T-helper 1 cell treated with Interleukin-12 subunit alpha and Interleukin-12 subunit beta and Interleukin-4 antibody, amounts not matched to agents 30 μg/mL and 1 μg/mL, for 36 hours (primary cell): Measurements from ENCODE around the gene PTPRN2.
"Not testable (repeated sequence)": the region's sequence is repeated elsewhere in the genome, so short reads cannot be mapped to it uniquely, and the experiment has no call there.

ENCODE experiments used
- H3K27ac Mint-ChIP-seq: one replicate; pipeline ENCODE4 v1.8.0; 2021; ENCODE audit warnings: mild to moderate bottlenecking, mixed read lengths
- H3K27me3 Mint-ChIP-seq: one replicate; pipeline ENCODE4 v1.8.0; 2021; ENCODE audit warnings: low read depth, mixed read lengths
- H3K36me3 Mint-ChIP-seq: one replicate; pipeline ENCODE4 v1.8.0; 2021; ENCODE audit warnings: low read depth, mixed read lengths
- H3K4me1 Mint-ChIP-seq: one replicate; pipeline ENCODE4 v1.8.0; 2021; ENCODE audit warnings: low read depth, mixed read lengths
- H3K4me3 Mint-ChIP-seq: one replicate; pipeline ENCODE4 v1.8.0; 2021; ENCODE audit warnings: mild to moderate bottlenecking, moderate library complexity, mixed read lengths
- H3K9me3 Mint-ChIP-seq: one replicate; pipeline ENCODE4 v1.8.0; 2021; ENCODE audit warnings: mixed read lengths

Gene PTPRN2

DNA sequence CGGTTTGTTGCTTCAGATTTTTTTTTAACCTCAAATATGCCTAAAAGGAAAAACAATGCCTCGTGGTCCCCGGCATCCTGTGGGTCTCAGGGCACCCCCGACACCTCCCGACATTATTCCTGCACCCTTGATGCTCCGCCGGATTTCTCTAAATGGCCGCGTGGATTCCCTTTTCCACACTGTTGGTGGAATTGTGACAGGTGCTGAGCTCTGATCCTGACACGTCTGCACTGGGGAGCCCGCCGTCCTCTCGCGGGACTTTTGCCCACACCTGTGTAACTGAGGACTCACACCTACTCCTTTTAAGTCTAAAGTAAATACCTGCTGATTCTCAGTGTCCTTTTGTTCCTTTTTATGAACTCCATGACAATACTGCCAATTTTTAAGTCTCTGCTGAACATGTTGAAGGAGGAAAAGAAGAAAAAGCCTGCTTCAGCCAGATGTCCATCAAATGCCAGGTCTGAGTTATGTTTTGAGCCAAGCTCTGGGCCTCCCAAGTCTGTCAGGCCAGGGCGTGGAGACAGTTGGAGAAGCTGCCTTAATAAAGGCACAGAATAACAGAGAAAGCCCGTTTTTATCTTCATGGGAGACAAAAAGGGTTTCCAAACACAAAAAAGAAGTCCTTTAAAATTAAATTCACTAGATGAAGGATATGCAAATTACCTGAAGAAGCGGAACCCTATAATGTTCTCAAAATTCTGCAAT, 682.6 kb downstream of the PTPRN2 start:
- Mint-ChIP-seq H3K36me3 (no peaks in the 10 kb centered on the region), H3K4me3 (no peak overlapping the region), H3K27ac (no peak overlapping the region), H3K4me1 (no peaks in the 10 kb centered on the region), H3K9me3 (no peaks in the 10 kb centered on the region), H3K27me3 (no peaks in the 10 kb centered on the region)

GRCh38 chr7:157904211-157904865, 683.3 kb downstream of the PTPRN2 start:
- Mint-ChIP-seq H3K4me1 (no peaks in the 10 kb centered on the region), H3K27me3 (no peaks in the 10 kb centered on the region), H3K27ac (no peak overlapping the region), H3K36me3 (no peaks in the 10 kb centered on the region), H3K9me3 (no peaks in the 10 kb centered on the region), H3K4me3 (no peak overlapping the region)

DNA sequence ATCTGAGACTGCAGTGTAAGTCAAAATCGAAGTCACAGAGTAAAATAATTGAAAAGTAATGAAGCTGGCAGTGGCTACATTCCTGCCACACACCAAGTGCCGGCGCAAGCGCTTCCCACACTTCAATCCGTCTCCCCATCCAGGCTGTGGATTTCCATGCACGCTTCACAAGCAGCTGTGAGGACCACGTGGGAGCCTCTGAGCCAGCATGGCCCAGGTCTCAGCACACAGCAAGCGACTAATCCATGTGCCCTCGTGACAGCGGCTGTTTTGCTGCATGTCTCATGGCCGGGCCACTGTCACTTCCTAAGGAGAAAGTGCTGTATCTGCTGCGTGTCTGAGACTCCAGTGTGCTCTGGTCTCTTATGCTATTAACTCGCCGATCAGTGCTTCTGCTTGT, 683.9 kb downstream of the PTPRN2 start:
- no peaks in the 10 kb centered on the region for H3K27me3 Mint-ChIP-seq
- H3K27ac Mint-ChIP-seq: no peak overlapping the region
- H3K4me1 Mint-ChIP-seq: no peaks in the 10 kb centered on the region
- H3K4me3 Mint-ChIP-seq: no peak overlapping the region
- no peaks in the 10 kb centered on the region for H3K9me3 Mint-ChIP-seq
- no peaks in the 10 kb centered on the region for H3K36me3 Mint-ChIP-seq

DNA sequence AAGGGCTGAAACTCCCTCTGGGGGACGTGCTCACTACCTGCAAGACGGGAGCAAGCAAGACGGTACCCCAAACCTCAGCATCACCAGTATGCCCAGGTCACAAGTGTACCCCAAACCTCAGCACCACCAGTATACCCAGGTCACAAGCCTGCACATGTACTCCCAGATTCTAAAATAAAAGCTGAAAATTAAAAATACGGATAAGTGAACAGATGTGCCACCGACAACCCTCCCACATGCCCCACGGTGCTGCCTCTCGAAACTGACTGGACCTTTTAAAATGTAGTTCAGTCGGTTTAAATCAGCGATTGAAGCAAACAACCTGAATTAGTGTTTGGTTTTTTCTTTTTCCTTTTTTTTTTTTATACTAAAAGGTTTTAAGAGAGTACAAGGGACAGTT, 684.3 kb downstream of the PTPRN2 start:
- H3K9me3 Mint-ChIP-seq: no peaks in the 10 kb centered on the region
- H3K4me3 Mint-ChIP-seq: no peak overlapping the region
- H3K36me3 Mint-ChIP-seq: no peaks in the 10 kb centered on the region
- H3K4me1 Mint-ChIP-seq: no peaks in the 10 kb centered on the region
- H3K27ac Mint-ChIP-seq: no peak overlapping the region
- no peaks in the 10 kb centered on the region for H3K27me3 Mint-ChIP-seq

DNA sequence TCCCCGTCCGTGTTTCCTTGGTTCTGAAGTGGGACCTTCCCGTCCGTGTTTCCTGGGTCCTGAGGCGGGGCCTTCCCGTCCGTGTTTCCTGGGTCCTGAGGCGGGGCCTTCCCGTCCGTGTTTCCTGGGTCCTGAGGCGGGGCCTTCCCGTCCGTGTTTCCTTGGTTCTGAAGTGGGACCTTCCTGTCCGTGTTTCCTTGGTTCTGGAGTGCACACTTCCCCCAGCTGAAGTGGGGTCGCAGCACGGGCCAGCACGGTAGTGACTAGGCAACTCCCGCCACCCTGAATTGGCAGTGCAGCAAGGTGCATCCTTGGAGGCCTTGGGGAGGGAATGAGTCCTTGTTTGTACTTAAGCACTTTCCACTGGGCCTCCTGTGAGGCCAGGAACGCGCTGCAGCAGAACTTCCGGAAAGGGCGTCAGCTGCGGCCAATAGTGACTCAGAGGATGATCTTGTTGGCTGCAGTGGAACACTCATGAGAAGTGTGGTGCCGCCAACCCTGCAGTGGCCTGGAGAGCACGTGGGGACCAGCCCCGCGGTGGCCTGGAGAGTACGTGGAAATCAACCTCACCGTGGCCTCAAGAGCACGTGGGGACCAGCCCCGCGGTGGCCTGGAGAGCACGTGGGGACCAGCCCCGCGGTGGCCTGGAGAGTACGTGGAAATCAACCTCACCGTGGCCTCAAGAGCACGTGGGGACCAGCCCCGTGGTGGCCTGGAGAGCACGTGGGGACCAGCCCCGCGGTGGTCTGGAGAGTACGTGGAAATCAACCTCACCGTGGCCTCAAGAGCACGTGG, 685.6 kb downstream of the PTPRN2 start:
- H3K4me1 Mint-ChIP-seq, H3K27me3 Mint-ChIP-seq, H3K9me3 Mint-ChIP-seq, H3K27ac Mint-ChIP-seq, H3K4me3 Mint-ChIP-seq, H3K36me3 Mint-ChIP-seq: not testable (repeated sequence)

DNA sequence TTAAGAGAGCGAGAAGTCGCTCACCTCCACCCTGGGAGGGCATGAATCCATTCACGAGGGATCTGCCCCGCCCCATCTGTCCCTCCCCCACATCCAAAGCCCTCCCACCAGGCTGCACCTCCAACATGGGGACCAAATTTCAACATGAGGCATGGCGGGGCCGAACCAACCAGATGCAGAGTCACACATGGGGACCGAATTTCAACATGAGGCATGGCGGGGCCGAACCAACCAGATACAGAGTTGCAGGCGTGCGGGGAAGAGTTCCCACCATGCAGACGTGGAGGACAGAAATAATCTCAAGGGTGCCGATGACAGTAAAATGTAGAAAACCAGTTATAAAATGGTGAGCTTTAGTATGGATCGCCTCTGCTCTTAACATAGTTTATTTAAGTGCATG, 686.5 kb downstream of the PTPRN2 start:
- H3K4me1 Mint-ChIP-seq: no peaks in the 10 kb centered on the region
- no peaks in the 10 kb centered on the region for H3K36me3 Mint-ChIP-seq
- no peak overlapping the region for H3K4me3 Mint-ChIP-seq
- no peaks in the 10 kb centered on the region for H3K27me3 Mint-ChIP-seq
- no peak overlapping the region for H3K27ac Mint-ChIP-seq
- H3K9me3 Mint-ChIP-seq: no peaks in the 10 kb centered on the region

GRCh38 chr7:157900556-157900955, 687.1 kb downstream of the PTPRN2 start:
- H3K27ac Mint-ChIP-seq: no peak overlapping the region
- no peaks in the 10 kb centered on the region for H3K27me3 Mint-ChIP-seq
- no peak overlapping the region for H3K4me3 Mint-ChIP-seq
- H3K36me3 Mint-ChIP-seq: no peaks in the 10 kb centered on the region
- no peaks in the 10 kb centered on the region for H3K4me1 Mint-ChIP-seq
- no peaks in the 10 kb centered on the region for H3K9me3 Mint-ChIP-seq

GRCh38 chr7:157900011-157900410, 687.6 kb downstream of the PTPRN2 start:
- Mint-ChIP-seq H3K4me1 (no peaks in the 10 kb centered on the region), H3K4me3 (no peak overlapping the region), H3K9me3 (no peaks in the 10 kb centered on the region), H3K27ac (no peak overlapping the region), H3K36me3 (no peaks in the 10 kb centered on the region), H3K27me3 (no peaks in the 10 kb centered on the region)

- no peaks in the 10 kb centered on the region for H3K36me3 Mint-ChIP-seq
- no peak overlapping the region for H3K27ac Mint-ChIP-seq
- no peaks in the 10 kb centered on the region for H3K27me3 Mint-ChIP-seq
- no peaks in the 10 kb centered on the region for H3K4me1 Mint-ChIP-seq
- no peak overlapping the region for H3K4me3 Mint-ChIP-seq
- no peaks in the 10 kb centered on the region for H3K9me3 Mint-ChIP-seq
Measured at GRCh38 chr7:157898802-157899505, 688.7 kb downstream of the PTPRN2 start.

GRCh38 chr7:157898261-157898660, 689.4 kb downstream of the PTPRN2 start:
- H3K4me3 Mint-ChIP-seq: no peak overlapping the region
- H3K27me3 Mint-ChIP-seq: no peaks in the 10 kb centered on the region
- no peaks in the 10 kb centered on the region for H3K36me3 Mint-ChIP-seq
- H3K4me1 Mint-ChIP-seq: no peaks in the 10 kb centered on the region
- no peaks in the 10 kb centered on the region for H3K9me3 Mint-ChIP-seq
- H3K27ac Mint-ChIP-seq: no peak overlapping the region

- H3K27ac Mint-ChIP-seq: no peak overlapping the region
- H3K36me3 Mint-ChIP-seq: no peaks in the 10 kb centered on the region
Measured at GRCh38 chr7:157897681-157898080, 689.9 kb downstream of the PTPRN2 start.

DNA sequence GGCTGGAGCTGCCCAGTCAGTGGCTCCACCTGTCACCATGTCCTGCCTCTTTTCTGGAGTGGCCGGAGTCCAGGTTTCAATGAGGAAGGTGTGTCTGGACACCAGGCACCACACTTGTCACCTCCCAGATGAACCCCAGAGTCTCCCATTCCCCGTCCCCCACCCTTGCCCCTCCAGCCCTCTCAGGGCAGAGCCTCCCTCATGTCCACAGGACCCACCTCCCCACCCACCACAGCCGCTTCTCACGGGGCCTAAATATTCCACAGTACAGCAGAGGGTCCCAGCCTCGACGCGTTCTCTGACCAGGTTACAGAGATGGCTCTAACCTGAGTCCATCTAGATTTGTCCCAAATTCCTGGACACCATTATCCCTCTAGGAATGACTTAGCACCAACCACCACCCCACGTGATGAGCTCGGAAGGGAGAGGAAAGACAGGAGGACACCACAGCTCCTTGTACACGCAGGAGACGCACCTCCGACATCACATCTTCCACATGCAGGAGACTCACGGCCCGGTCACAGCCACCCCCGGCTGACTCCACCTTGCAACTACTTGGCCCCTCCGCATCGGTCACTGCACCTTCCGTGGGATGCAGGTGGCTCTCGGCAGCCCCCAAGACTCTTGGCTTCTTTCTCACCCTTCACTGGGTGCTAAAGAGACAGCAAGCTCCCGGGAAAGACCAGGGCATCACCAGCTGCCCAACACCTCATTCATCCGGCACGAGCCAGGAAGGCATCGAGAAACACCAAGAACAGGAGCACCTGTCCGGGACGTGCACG, 690.7 kb downstream of the PTPRN2 start:
- H3K36me3 Mint-ChIP-seq: no peaks in the 10 kb centered on the region
- no peak overlapping the region for H3K27ac Mint-ChIP-seq
- no peaks in the 10 kb centered on the region for H3K27me3 Mint-ChIP-seq
- H3K4me3 Mint-ChIP-seq: no peak overlapping the region
- no peaks in the 10 kb centered on the region for H3K4me1 Mint-ChIP-seq
- H3K9me3 Mint-ChIP-seq: no peaks in the 10 kb centered on the region

More at GRCh38 chr7:157897681-157898080, 689.9 kb downstream of the PTPRN2 start:
- Mint-ChIP-seq H3K4me1 (no peaks in the 10 kb centered on the region), H3K27me3 (no peaks in the 10 kb centered on the region), H3K9me3 (no peaks in the 10 kb centered on the region), H3K4me3 (no peak overlapping the region)

DNA sequence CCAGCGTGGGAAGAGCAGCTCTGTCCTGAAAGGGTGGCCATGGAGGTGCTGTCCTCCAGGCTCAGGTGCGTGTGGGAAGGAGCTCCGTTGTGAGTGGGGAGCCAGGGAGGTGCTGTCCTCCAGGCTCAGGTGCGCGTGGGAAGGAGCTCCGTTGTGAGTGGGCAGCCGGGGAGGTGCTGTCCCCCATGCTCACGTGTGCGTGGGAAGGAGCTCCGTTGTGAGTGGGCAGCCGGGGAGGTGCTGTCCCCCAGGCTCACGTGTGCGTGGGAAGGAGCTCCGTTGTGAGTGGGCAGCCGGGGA, 691.3 kb downstream of the PTPRN2 start:
- H3K9me3 Mint-ChIP-seq, H3K27ac Mint-ChIP-seq, H3K4me3 Mint-ChIP-seq, H3K27me3 Mint-ChIP-seq, H3K4me1 Mint-ChIP-seq, H3K36me3 Mint-ChIP-seq: not testable (repeated sequence)
